HCT116 (cell line): ENCODE data around the gene RFLNA. TPM values are rescaled to one million over a fixed set of nuclear protein-coding genes. Genes with fewer than 3 reads are reported as not detected.

Experiments used
- ATAC-seq: fragments of 200-7000 bp; cut with Tn5 transposase; 2 replicates; pipeline ENCODE4 v1.9.1; 2020; ENCODE audit warnings: mild to moderate bottlenecking, moderate library complexity
- BruUV-seq: library from RNA; stranded (reverse); fragments of 400-500 nt; replicated peaks from 2 replicates; lab custom pipeline; 2021; lab: Mats Ljungman, UMichigan
- CTCF ChIA-PET: fragments of 300-600 bp; sonication (Branson Sonifier 250); formaldehyde crosslinking; loops from one replicate; lab custom pipeline; 2021; ENCODE audit warnings: antibody characterized with exemption; lab: Charles Lee
- POLR2A ChIA-PET: fragments of 300-600, 350-600 bp; sonication (Branson Sonifier 250); formaldehyde crosslinking; loops from one replicate; lab custom pipeline; 2021; ENCODE audit warnings: antibody characterized with exemption; lab: Charles Lee
- RAD21 ChIA-PET, 2 experiments: fragments of 300-600 bp; sonication (Branson Sonifier 250); formaldehyde crosslinking; loops; one replicate each; lab custom pipeline; 2023; ENCODE audit warnings: low total read pairs in 2 of 2; ENCODE audit not compliant: uncharacterized antibody in 2 of 2, unreplicated experiment in 2 of 2, low non-redundant PET in 1 of 2; lab: Charles Lee
- DNase-seq: peaks from one replicate; pipeline ENCODE4 v3.0.0-alpha.2; 2010; ENCODE audit warnings: low read depth, low spot score
- H2AFZ ChIP-seq: fragments of 200-600 bp; shearing (Covaris generic), sonication (generic); 2 replicates; pipeline ENCODE4 v1.6.1; 2017; ENCODE audit warnings: low read depth, mixed run types, mixed read lengths, antibody characterized with exemption, low read length; ENCODE audit not compliant: poor library complexity, severe bottlenecking
- H3K27ac ChIP-seq: 2 replicates; pipeline ENCODE4 v1.5.1; 2012; ENCODE audit warnings: low read depth, low read length
- H3K27me3 ChIP-seq: fragments of 200-600 bp; sonication (generic); 2 replicates; pipeline ENCODE4 v1.6.1; 2016; ENCODE audit warnings: mixed run types, low read length, mixed read lengths; ENCODE audit not compliant: insufficient read depth
- H3K36me3 ChIP-seq, 2 experiments: fragments of 200-500 bp in 1 of 2; fragments of 200-600 bp in 1 of 2; sonication (Bioruptor generic) in 1 of 2; sonication (generic) in 1 of 2; 2 replicates each; pipeline versions ENCODE4 v1.5.1 to v1.6.1; 2014 to 2016; ENCODE audit warnings: low read length in 2 of 2, inconsistent platforms in 1 of 2, mixed read lengths in 1 of 2, mixed run types in 1 of 2; ENCODE audit not compliant: insufficient read depth in 2 of 2, control insufficient read depth in 1 of 2
- H3K4me1 ChIP-seq, 2 experiments: fragments of 200-600 bp in 1 of 2; sonication (generic) in 1 of 2; 2 replicates each; pipeline versions ENCODE4 v1.5.1 to v1.6.1; 2012 to 2017; ENCODE audit warnings: low read length in 2 of 2, inconsistent platforms in 1 of 2, mild to moderate bottlenecking in 1 of 2, mixed read lengths in 1 of 2, mixed run types in 1 of 2, moderate library complexity in 1 of 2; ENCODE audit not compliant: insufficient read depth in 2 of 2, control insufficient read depth in 1 of 2
- H3K4me2 ChIP-seq: fragments of 200-600 bp; sonication (generic); 2 replicates; pipeline ENCODE4 v1.6.1; 2017; ENCODE audit warnings: mixed run types, low read length, mixed read lengths
- H3K4me3 ChIP-seq, 2 experiments: fragments of 200-600 bp in 1 of 2; sonication (generic) in 1 of 2; replicated peaks in 1 of 2; 2 replicates each; pipeline ENCODE4 v1.5.1; 2011 to 2016; ENCODE audit warnings: low read length in 2 of 2, control low read depth in 1 of 2, low read depth in 1 of 2, mild to moderate bottlenecking in 1 of 2, mixed read lengths in 1 of 2, mixed run types in 1 of 2
- H3K79me2 ChIP-seq: fragments of 200-600 bp; sonication (generic); 2 replicates; pipeline ENCODE4 v1.6.1; 2017; ENCODE audit warnings: mild to moderate bottlenecking, mixed run types, low read length, moderate library complexity, mixed read lengths; ENCODE audit not compliant: insufficient read depth
- H3K9ac ChIP-seq: fragments of 200-600 bp; sonication (generic); 2 replicates; pipeline ENCODE4 v1.6.1; 2016; ENCODE audit warnings: low read length, mixed read lengths
- H3K9me2 ChIP-seq: fragments of 200-600 bp; sonication (generic), shearing (Covaris generic); 2 replicates; pipeline ENCODE4 v1.6.1; 2017; ENCODE audit warnings: mixed run types, mild to moderate bottlenecking, moderate library complexity; ENCODE audit not compliant: insufficient read depth
- H3K9me3 ChIP-seq, 2 experiments: fragments of 200-500 bp in 1 of 2; fragments of 200-600 bp in 1 of 2; sonication (Bioruptor generic) in 1 of 2; sonication (generic) in 1 of 2; 2 replicates each; pipeline ENCODE4 v1.6.1; 2014 to 2017; ENCODE audit warnings: low read length in 2 of 2, mixed read lengths in 2 of 2, inconsistent platforms in 1 of 2, low read depth in 1 of 2, mild to moderate bottlenecking in 1 of 2, mixed run types in 1 of 2, moderate library complexity in 1 of 2; ENCODE audit not compliant: control insufficient read depth in 1 of 2, insufficient read depth in 1 of 2
- H4K20me1 ChIP-seq: fragments of 200-600 bp; sonication (generic), shearing (Covaris generic); 2 replicates; pipeline ENCODE4 v1.6.1; 2017; ENCODE audit warnings: mixed run types, mild to moderate bottlenecking, moderate library complexity; ENCODE audit not compliant: insufficient read depth
- CBX3 ChIP-seq: IDR thresholded peaks from 2 replicates; pipeline ENCODE4 v1.6.1; 2012; ENCODE audit warnings: low read depth
- CEBPB ChIP-seq: IDR thresholded peaks from 2 replicates; pipeline ENCODE4 v1.6.1; 2012; ENCODE audit warnings: low read depth
- EGR1 ChIP-seq: IDR thresholded peaks from 2 replicates; pipeline ENCODE4 v1.6.1; 2012; ENCODE audit warnings: low read depth
- ELF1 ChIP-seq: IDR thresholded peaks from 2 replicates; pipeline ENCODE4 v1.6.1; 2012; ENCODE audit warnings: low read depth, borderline replicate concordance
- EZH2 ChIP-seq: fragments of 200-600 bp; sonication (generic); IDR thresholded peaks from 2 replicates; pipeline ENCODE4 v1.6.1; 2017; ENCODE audit warnings: antibody characterized with exemption, mixed run types
- EZH2phosphoT487 ChIP-seq: fragments of 200-600 bp; IDR thresholded peaks from 2 replicates; pipeline ENCODE4 v1.6.1; 2018; ENCODE audit warnings: antibody characterized with exemption, borderline replicate concordance
- FOSL1 ChIP-seq: IDR thresholded peaks from 2 replicates; pipeline ENCODE4 v1.6.1; 2012; ENCODE audit warnings: low read depth
- JUND ChIP-seq: IDR thresholded peaks from 2 replicates; pipeline ENCODE4 v1.6.1; 2012
- POLR2A ChIP-seq: IDR thresholded peaks from 2 replicates; pipeline ENCODE4 v1.7.0; 2011; ENCODE audit warnings: borderline replicate concordance; ENCODE audit not compliant: insufficient read depth, insufficient read length; ENCODE audit errors: extremely low read depth
- POLR2AphosphoS5 ChIP-seq: IDR thresholded peaks from 2 replicates; pipeline ENCODE4 v1.6.1; 2011; ENCODE audit warnings: mild to moderate bottlenecking, low read depth, low read length, moderate library complexity
- RAD21 ChIP-seq: IDR thresholded peaks from 2 replicates; pipeline ENCODE4 v1.6.1; 2012; ENCODE audit warnings: low read depth, mild to moderate bottlenecking
- SP1 ChIP-seq: IDR thresholded peaks from 2 replicates; pipeline ENCODE4 v1.6.1; 2012; ENCODE audit warnings: low read depth
- SRF ChIP-seq: IDR thresholded peaks from 2 replicates; pipeline ENCODE4 v1.6.1; 2012; ENCODE audit warnings: low read depth
- YY1 ChIP-seq: IDR thresholded peaks from 2 replicates; pipeline ENCODE4 v1.6.1; 2011; ENCODE audit warnings: low read length, low read depth, moderate library complexity, mild to moderate bottlenecking; ENCODE audit not compliant: insufficient replicate concordance; ENCODE audit errors: extremely low read depth
- ZFX ChIP-seq: fragments of 450-650 bp; IDR thresholded peaks from 2 replicates; pipeline ENCODE4 v1.6.1; 2017
- ZNF274 ChIP-seq: fragments of 200-500 bp; sonication (Bioruptor generic); IDR thresholded peaks from 2 replicates; pipeline ENCODE4 v1.6.1; 2014; ENCODE audit warnings: mild to moderate bottlenecking, low read depth, low read length, inconsistent platforms
- intact Hi-C: fragments of 100-400 bp; cut with micrococcal nuclease; formaldehyde crosslinking; loops from 2 replicates; pipeline ENCODE4 v1.10.0; 2022
- total RNA-seq: library from RNA; stranded (reverse); gene quantifications from one replicate; pipeline ENCODE4 v1.2.1, GENCODE V29; 2021; ENCODE audit not compliant: unreplicated experiment
- TF ChIP-seq, protein P1 (sequence below): IDR thresholded peaks from 2 replicates; pipeline ENCODE4 v1.6.1; 2011; ENCODE audit warnings: mild to moderate bottlenecking, low read length, moderate library complexity; ENCODE audit not compliant: insufficient replicate concordance; ENCODE audit errors: extremely low read depth
- TF ChIP-seq, protein P2 (sequence below): IDR thresholded peaks from 2 replicates; pipeline ENCODE4 v1.6.1; 2012
- TF ChIP-seq, protein P3 (sequence below): IDR thresholded peaks from 2 replicates; pipeline ENCODE4 v1.6.1; 2012; ENCODE audit warnings: low read depth
- TF ChIP-seq, protein P4 (sequence below), 3 experiments: fragments of 200-600 bp in 1 of 3; sonication (generic) in 1 of 3; IDR thresholded peaks in 2 of 3; conservative IDR thresholded peaks in 1 of 3; 2 replicates each; pipeline ENCODE4 v1.5.1; 2012 to 2017; ENCODE audit warnings: low read depth in 2 of 3, low read length in 2 of 3, antibody characterized with exemption in 1 of 3, borderline replicate concordance in 1 of 3, control low read depth in 1 of 3, mild to moderate bottlenecking in 1 of 3, mixed read lengths in 1 of 3, mixed run types in 1 of 3, moderate library complexity in 1 of 3; ENCODE audit not compliant: insufficient read depth in 1 of 3

Gene RFLNA
- total RNA-seq, 1 experiment from 2014 or later, result not detected

DNA sequence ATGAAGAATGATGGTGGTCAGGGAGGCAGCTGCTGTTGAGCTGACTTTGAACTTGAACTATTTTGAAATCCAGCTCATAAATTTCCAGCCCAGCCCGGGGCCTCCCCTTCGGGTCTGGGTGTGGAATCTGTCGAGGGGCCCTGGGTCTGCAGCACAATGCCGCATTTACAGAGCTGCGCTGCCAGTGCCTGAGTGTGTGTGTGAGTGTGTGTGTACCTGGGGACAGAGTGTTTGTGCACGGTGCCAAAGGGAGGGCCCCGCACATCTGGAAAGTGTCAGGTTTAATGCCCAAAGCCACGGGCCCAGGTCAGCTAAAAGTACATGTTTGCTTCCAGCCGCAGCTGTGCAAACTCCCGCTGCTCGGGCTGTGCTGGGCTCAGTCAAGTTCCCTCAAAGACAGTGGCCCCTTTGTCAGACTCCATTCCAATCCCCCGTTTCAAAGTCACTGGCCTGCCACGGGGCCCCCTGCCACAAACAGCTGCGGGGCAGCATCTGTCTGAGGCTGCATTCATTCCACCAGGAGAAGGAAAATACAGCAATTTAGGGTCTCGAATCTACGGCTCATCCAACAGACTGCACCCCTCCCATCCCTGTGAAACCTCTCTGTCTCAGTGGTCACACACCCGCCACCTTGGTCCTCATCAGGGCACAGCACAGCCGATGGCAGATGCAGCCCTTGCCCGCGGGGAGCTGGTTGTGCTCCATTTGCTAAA, 16.3 kb upstream of the RFLNA start:
- TF ChIP-seq FOSL1, result no peak
- TF ChIP-seq, protein P1, sequence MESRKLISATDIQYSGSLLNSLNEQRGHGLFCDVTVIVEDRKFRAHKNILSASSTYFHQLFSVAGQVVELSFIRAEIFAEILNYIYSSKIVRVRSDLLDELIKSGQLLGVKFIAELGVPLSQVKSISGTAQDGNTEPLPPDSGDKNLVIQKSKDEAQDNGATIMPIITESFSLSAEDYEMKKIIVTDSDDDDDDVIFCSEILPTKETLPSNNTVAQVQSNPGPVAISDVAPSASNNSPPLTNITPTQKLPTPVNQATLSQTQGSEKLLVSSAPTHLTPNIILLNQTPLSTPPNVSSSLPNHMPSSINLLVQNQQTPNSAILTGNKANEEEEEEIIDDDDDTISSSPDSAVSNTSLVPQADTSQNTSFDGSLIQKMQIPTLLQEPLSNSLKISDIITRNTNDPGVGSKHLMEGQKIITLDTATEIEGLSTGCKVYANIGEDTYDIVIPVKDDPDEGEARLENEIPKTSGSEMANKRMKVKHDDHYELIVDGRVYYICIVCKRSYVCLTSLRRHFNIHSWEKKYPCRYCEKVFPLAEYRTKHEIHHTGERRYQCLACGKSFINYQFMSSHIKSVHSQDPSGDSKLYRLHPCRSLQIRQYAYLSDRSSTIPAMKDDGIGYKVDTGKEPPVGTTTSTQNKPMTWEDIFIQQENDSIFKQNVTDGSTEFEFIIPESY, result no peak
- TF ChIP-seq, protein P2, sequence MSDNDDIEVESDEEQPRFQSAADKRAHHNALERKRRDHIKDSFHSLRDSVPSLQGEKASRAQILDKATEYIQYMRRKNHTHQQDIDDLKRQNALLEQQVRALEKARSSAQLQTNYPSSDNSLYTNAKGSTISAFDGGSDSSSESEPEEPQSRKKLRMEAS, result no peak
- TF ChIP-seq, protein P3, sequence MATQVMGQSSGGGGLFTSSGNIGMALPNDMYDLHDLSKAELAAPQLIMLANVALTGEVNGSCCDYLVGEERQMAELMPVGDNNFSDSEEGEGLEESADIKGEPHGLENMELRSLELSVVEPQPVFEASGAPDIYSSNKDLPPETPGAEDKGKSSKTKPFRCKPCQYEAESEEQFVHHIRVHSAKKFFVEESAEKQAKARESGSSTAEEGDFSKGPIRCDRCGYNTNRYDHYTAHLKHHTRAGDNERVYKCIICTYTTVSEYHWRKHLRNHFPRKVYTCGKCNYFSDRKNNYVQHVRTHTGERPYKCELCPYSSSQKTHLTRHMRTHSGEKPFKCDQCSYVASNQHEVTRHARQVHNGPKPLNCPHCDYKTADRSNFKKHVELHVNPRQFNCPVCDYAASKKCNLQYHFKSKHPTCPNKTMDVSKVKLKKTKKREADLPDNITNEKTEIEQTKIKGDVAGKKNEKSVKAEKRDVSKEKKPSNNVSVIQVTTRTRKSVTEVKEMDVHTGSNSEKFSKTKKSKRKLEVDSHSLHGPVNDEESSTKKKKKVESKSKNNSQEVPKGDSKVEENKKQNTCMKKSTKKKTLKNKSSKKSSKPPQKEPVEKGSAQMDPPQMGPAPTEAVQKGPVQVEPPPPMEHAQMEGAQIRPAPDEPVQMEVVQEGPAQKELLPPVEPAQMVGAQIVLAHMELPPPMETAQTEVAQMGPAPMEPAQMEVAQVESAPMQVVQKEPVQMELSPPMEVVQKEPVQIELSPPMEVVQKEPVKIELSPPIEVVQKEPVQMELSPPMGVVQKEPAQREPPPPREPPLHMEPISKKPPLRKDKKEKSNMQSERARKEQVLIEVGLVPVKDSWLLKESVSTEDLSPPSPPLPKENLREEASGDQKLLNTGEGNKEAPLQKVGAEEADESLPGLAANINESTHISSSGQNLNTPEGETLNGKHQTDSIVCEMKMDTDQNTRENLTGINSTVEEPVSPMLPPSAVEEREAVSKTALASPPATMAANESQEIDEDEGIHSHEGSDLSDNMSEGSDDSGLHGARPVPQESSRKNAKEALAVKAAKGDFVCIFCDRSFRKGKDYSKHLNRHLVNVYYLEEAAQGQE, result no peak
- no peak for TF ChIP-seq CEBPB
- TF ChIP-seq SP1, result no peak
- TF ChIP-seq EGR1, result no peak
- TF ChIP-seq RAD21, result no peak
- TF ChIP-seq EZH2, result no peak
- TF ChIP-seq JUND, result no peak
- TF ChIP-seq EZH2phosphoT487, result no peak
- TF ChIP-seq YY1, result no peak
- TF ChIP-seq, protein P4, sequence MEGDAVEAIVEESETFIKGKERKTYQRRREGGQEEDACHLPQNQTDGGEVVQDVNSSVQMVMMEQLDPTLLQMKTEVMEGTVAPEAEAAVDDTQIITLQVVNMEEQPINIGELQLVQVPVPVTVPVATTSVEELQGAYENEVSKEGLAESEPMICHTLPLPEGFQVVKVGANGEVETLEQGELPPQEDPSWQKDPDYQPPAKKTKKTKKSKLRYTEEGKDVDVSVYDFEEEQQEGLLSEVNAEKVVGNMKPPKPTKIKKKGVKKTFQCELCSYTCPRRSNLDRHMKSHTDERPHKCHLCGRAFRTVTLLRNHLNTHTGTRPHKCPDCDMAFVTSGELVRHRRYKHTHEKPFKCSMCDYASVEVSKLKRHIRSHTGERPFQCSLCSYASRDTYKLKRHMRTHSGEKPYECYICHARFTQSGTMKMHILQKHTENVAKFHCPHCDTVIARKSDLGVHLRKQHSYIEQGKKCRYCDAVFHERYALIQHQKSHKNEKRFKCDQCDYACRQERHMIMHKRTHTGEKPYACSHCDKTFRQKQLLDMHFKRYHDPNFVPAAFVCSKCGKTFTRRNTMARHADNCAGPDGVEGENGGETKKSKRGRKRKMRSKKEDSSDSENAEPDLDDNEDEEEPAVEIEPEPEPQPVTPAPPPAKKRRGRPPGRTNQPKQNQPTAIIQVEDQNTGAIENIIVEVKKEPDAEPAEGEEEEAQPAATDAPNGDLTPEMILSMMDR (IDR thresholded peaks at IDR 0.05 in 2 of 3, conservative IDR thresholded peaks at IDR 0.05 in 1 of 3; ENCODE audit: borderline replicate concordance in 1 of 3, insufficient read depth in 1 of 3, low read depth in 2 of 3, low read length in 2 of 3), result no peak
- TF ChIP-seq ZFX, result no peak
- no peak for TF ChIP-seq SRF
- TF ChIP-seq ZNF274, result no peak
- no peak for TF ChIP-seq POLR2AphosphoS5
- no peak for TF ChIP-seq ELF1
- TF ChIP-seq POLR2A, result no peak
- no peak for TF ChIP-seq CBX3
- Histone ChIP-seq H3K36me3 (no peaks in the 10 kb centered on the region), H3K9ac (no peak overlapping the region), H3K9me2 (no peaks in the 10 kb centered on the region), H3K4me1 (peaks cover 5 to 7% of the 10 kb centered on the region in 2 experiments; a peak in 3 of 4 replicates), H3K27me3 (0 out of 2 replicates have a peak, but pooled peaks cover 2% of the 10 kb centered on the region), H2AFZ (no peak overlapping the region), H3K9me3 (no peaks in the 10 kb centered on the region), H3K4me3 (no peak overlapping the region), H3K79me2 (no peaks in the 10 kb centered on the region), H4K20me1 (no peaks in the 10 kb centered on the region), H3K4me2 (no peak overlapping the region), H3K27ac (no peak overlapping the region)
- BruUV-seq, result no TSS peak
- no peak for DNase-seq
- ATAC-seq, result no peak
- ChIA-PET POLR2A (no interaction called here), CTCF (no interaction called here), RAD21 (no interaction called here)
- intact Hi-C loops, result no loop called here
